ENCODE results near the gene XYLB.
A peak's percentile ranks its signal among the peaks of the same experiment; 100 is the strongest.
"Not testable (repeated sequence)": the region's sequence is repeated elsewhere in the genome, so short reads cannot be mapped to it uniquely, and the experiment has no call there.

XYLB gene

GRCh38 chr3:38346587-38347410, at the start of gene XYLB:
Gene XYLB (plus strand): TSS chr3:38346785. CDS start chr3:38346869, 84 bp downstream.
- Mint-ChIP-seq H3K4me1 (no peaks in the 10 kb centered on the region), H3K27me3 (peaks cover 2% of the 10 kb centered on the region), H3K9me3 (no peaks in the 10 kb centered on the region), H3K27ac (no peak within 1 kb of the TSS), H3K4me3 (peak within 1 kb of the TSS; percentile 87), H3K36me3 (no peaks in the 10 kb centered on the region)

- H3K27ac Mint-ChIP-seq, H3K9me3 Mint-ChIP-seq, H3K36me3 Mint-ChIP-seq, H3K4me1 Mint-ChIP-seq, H3K4me3 Mint-ChIP-seq, H3K27me3 Mint-ChIP-seq: not testable (repeated sequence)
Observed at GRCh38 chr3:38297053-38297452, 49.5 kb upstream of the XYLB start.

GRCh38 chr3:38297537-38297936, 49.0 kb upstream of the XYLB start:
- Mint-ChIP-seq H3K27me3 (no peaks in the 10 kb centered on the region), H3K4me1 (no peaks in the 10 kb centered on the region), H3K4me3 (no peak overlapping the region), H3K9me3 (no peaks in the 10 kb centered on the region), H3K36me3 (no peaks in the 10 kb centered on the region), H3K27ac (no peak overlapping the region)

GRCh38 chr3:38297947-38298711, 48.5 kb upstream of the XYLB start:
- no peak overlapping the region for H3K4me3 Mint-ChIP-seq
- H3K27ac Mint-ChIP-seq = no peak overlapping the region
- peaks cover 1% of the 10 kb centered on the region for H3K27me3 Mint-ChIP-seq

GRCh38 chr3:38306941-38307340, 39.6 kb upstream of the XYLB start:
- Mint-ChIP-seq H3K4me3 (no peak overlapping the region), H3K36me3 (peaks cover 1% of the 10 kb centered on the region), H3K4me1 (no peaks in the 10 kb centered on the region), H3K27me3 (peaks cover 2% of the 10 kb centered on the region), H3K27ac (no peak overlapping the region), H3K9me3 (no peaks in the 10 kb centered on the region)

More at GRCh38 chr3:38297947-38298711, 48.5 kb upstream of the XYLB start:
- no peaks in the 10 kb centered on the region for H3K9me3 Mint-ChIP-seq
- no peaks in the 10 kb centered on the region for H3K4me1 Mint-ChIP-seq
- no peaks in the 10 kb centered on the region for H3K36me3 Mint-ChIP-seq

- Mint-ChIP-seq H3K4me1 (no peaks in the 10 kb centered on the region), H3K9me3 (no peaks in the 10 kb centered on the region), H3K36me3 (peaks cover 1% of the 10 kb centered on the region), H3K27ac (no peak overlapping the region), H3K4me3 (no peak overlapping the region), H3K27me3 (peaks cover 2% of the 10 kb centered on the region)
Observed at GRCh38 chr3:38307599-38307998, 39.0 kb upstream of the XYLB start.

GRCh38 chr3:38308456-38308855, 38.1 kb upstream of the XYLB start:
- no peaks in the 10 kb centered on the region for H3K27me3 Mint-ChIP-seq
- H3K4me3 Mint-ChIP-seq = no peak overlapping the region

GRCh38 chr3:38311476-38311875, 35.1 kb upstream of the XYLB start:
- Mint-ChIP-seq H3K4me3 (no peak overlapping the region), H3K27me3 (no peaks in the 10 kb centered on the region), H3K27ac (no peak overlapping the region), H3K9me3 (no peaks in the 10 kb centered on the region), H3K4me1 (no peaks in the 10 kb centered on the region), H3K36me3 (no peaks in the 10 kb centered on the region)

More at GRCh38 chr3:38308456-38308855, 38.1 kb upstream of the XYLB start:
- H3K36me3 Mint-ChIP-seq = peaks cover under 1% of the 10 kb centered on the region
- H3K27ac Mint-ChIP-seq = no peak overlapping the region
- no peaks in the 10 kb centered on the region for H3K4me1 Mint-ChIP-seq
- H3K9me3 Mint-ChIP-seq = no peaks in the 10 kb centered on the region

- Mint-ChIP-seq H3K4me1 (no peaks in the 10 kb centered on the region), H3K27ac (no peak overlapping the region), H3K27me3 (no peaks in the 10 kb centered on the region), H3K9me3 (no peaks in the 10 kb centered on the region), H3K36me3 (no peaks in the 10 kb centered on the region), H3K4me3 (no peak overlapping the region)
Observed at GRCh38 chr3:38311941-38312340, 34.6 kb upstream of the XYLB start.

GRCh38 chr3:38312356-38312755, 34.2 kb upstream of the XYLB start:
- Mint-ChIP-seq H3K4me1 (no peaks in the 10 kb centered on the region), H3K27me3 (no peaks in the 10 kb centered on the region), H3K27ac (no peak overlapping the region), H3K4me3 (no peak overlapping the region), H3K36me3 (no peaks in the 10 kb centered on the region), H3K9me3 (no peaks in the 10 kb centered on the region)

- no peak overlapping the region for H3K27ac Mint-ChIP-seq
- no peak overlapping the region for H3K4me3 Mint-ChIP-seq
- no peaks in the 10 kb centered on the region for H3K27me3 Mint-ChIP-seq
- H3K4me1 Mint-ChIP-seq = no peaks in the 10 kb centered on the region
- no peaks in the 10 kb centered on the region for H3K9me3 Mint-ChIP-seq
- H3K36me3 Mint-ChIP-seq = no peaks in the 10 kb centered on the region
Observed at GRCh38 chr3:38313263-38313662, 33.3 kb upstream of the XYLB start.

GRCh38 chr3:38313695-38314094, 32.9 kb upstream of the XYLB start:
- Mint-ChIP-seq H3K9me3 (no peaks in the 10 kb centered on the region), H3K36me3 (no peaks in the 10 kb centered on the region), H3K27me3 (no peaks in the 10 kb centered on the region), H3K4me3 (no peak overlapping the region), H3K4me1 (no peaks in the 10 kb centered on the region), H3K27ac (no peak overlapping the region)

GRCh38 chr3:38314112-38314763, 32.3 kb upstream of the XYLB start:
- no peak overlapping the region for H3K27ac Mint-ChIP-seq
- H3K4me1 Mint-ChIP-seq = no peaks in the 10 kb centered on the region
- no peaks in the 10 kb centered on the region for H3K9me3 Mint-ChIP-seq
- no peak overlapping the region for H3K4me3 Mint-ChIP-seq
- H3K27me3 Mint-ChIP-seq = no peaks in the 10 kb centered on the region
- H3K36me3 Mint-ChIP-seq = no peaks in the 10 kb centered on the region

GRCh38 chr3:38314764-38315487, 31.7 kb upstream of the XYLB start:
- H3K27ac Mint-ChIP-seq = no peak overlapping the region
- no peaks in the 10 kb centered on the region for H3K4me1 Mint-ChIP-seq

GRCh38 chr3:38315488-38316230, 30.9 kb upstream of the XYLB start:
- Mint-ChIP-seq H3K27ac (no peak overlapping the region), H3K36me3 (no peaks in the 10 kb centered on the region), H3K4me1 (no peaks in the 10 kb centered on the region), H3K4me3 (no peak overlapping the region), H3K27me3 (no peaks in the 10 kb centered on the region), H3K9me3 (no peaks in the 10 kb centered on the region)

More at GRCh38 chr3:38314764-38315487, 31.7 kb upstream of the XYLB start:
- Mint-ChIP-seq H3K27me3 (no peaks in the 10 kb centered on the region), H3K4me3 (no peak overlapping the region), H3K36me3 (no peaks in the 10 kb centered on the region), H3K9me3 (no peaks in the 10 kb centered on the region)
